H1 (cell line): Measurements from ENCODE around the gene PGRMC1. TPM values are rescaled to one million over a fixed set of nuclear protein-coding genes. Genes with fewer than 3 reads are reported as not detected.

Experiments used
- SP2 ChIP-seq: IDR thresholded peaks from 2 replicates; pipeline ENCODE4 v1.6.1; 2012; ENCODE audit warnings: mild to moderate bottlenecking, low read length, inconsistent platforms
- ZNF274 ChIP-seq: IDR thresholded peaks from 2 replicates; pipeline ENCODE4 v1.7.0; 2012; ENCODE audit warnings: low read length, borderline replicate concordance; ENCODE audit errors: extremely low read depth
- polyA plus RNA-seq, 7 experiments: library from polyadenylated mRNA; depleted of rRNA in 3 of 7; stranded (reverse) in 5 of 7; unstranded in 2 of 7; fragments of >200 nt in 5 of 7; fragments of 200-250 nt in 2 of 7; gene quantifications; 1 replicate in 5 of 7; 2 replicates in 1 of 7; 4 replicates in 1 of 7; pipeline versions ENCODE4 v1.2.1 to v1.2.3, GENCODE V29; 2011 to 2013; ENCODE audit warnings: missing spikeins in 2 of 7, mixed read lengths in 2 of 7
- total RNA-seq: library from RNA; stranded (reverse); fragmentation: NEBNext Ultra II Directional; extraction: Animal tissue kit (Norgen Biotek cat#: 25700); gene quantifications from 2 replicates; pipeline ENCODE4 v1.2.1, GENCODE V29; 2021

PGRMC1 gene
- total and polyA plus RNA-seq, 2 of the 8 experiments (the other 6 are each of a cell fraction or from before 2014, with no cell fraction given): 127 to 248 TPM

DNA sequence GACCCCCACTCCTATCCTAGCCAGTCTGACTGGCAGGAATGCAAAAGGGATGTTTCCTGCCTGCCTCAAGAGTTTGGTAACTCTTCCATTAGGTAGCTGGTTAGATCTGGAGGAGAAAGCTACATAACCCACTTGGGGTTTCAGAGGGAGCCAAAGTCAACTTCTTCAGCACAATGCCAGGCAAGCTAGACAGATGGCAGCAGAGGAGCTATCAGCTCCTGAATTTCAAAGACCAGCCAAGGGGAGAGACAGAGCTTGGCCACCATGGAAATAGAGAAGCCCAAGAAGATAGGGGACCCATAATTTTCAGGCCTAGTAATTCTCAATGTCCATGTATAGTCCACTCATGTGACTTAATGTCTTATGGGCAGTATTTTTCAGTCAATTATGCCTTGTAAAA lies 56.4 kb downstream of the PGRMC1 start (continued):
- TF ChIP-seq ZNF274: no peak
- no peak for TF ChIP-seq SP2

Other genes with a start within 250 kb of the PGRMC1 start
- gene CT47C1, start 163.3 kb upstream of the PGRMC1 start, total RNA-seq: not detected in 2 replicates
- gene CT47C1, start 163.3 kb upstream of the PGRMC1 start, polyA plus RNA-seq (2011; rRNA removed): not detected in 2 replicates
- gene KIAA1210, start 108.5 kb upstream of the PGRMC1 start, total RNA-seq: not detected in 2 replicates
- gene KIAA1210, start 108.5 kb upstream of the PGRMC1 start, polyA plus RNA-seq (2011; rRNA removed): 0.02 TPM in 2 replicates
- 4.6 and 5.8 TPM in 2 replicates for gene SLC25A43, start 163.1 kb downstream of the PGRMC1 start, total RNA-seq
- 3.1 and 4.1 TPM in 2 replicates for gene SLC25A43, start 163.1 kb downstream of the PGRMC1 start, polyA plus RNA-seq (2011; rRNA removed)
- gene SLC25A5, start 232.2 kb downstream of the PGRMC1 start, total RNA-seq: 512 and 520 TPM in 2 replicates
- 727 and 851 TPM in 2 replicates for gene SLC25A5, start 232.2 kb downstream of the PGRMC1 start, polyA plus RNA-seq (2011; rRNA removed)